ENCODE measurements around the gene PKM.

PKM gene

GRCh38 chr15:72265031-72265430 is 34.0 kb upstream of the PKM start:
- peaks cover 91% of the 10 kb centered on the region for H3K36me3 ChIP-seq (ENCODE audit: insufficient read depth, low read length)
- no peaks in the 10 kb centered on the region for H3K4me1 ChIP-seq (ENCODE audit: insufficient read depth, low read length)
- H3K27ac ChIP-seq (ENCODE audit: low read depth, low read length) = no peak overlapping the region
- H3K9me3 ChIP-seq (ENCODE audit: insufficient read depth, low read depth, low read length) = no peaks in the 10 kb centered on the region
- WGBS = 93% methylated on average over 4 of the region's 5 CpGs
- no peaks in the 10 kb centered on the region for H3K27me3 ChIP-seq (ENCODE audit: insufficient read depth, low read length)
- H3K4me3 ChIP-seq (ENCODE audit: low read length) = no peak overlapping the region
- no peak overlapping the region for H3K9ac ChIP-seq (ENCODE audit: low read depth, low read length)

GRCh38 chr15:72252663-72253299 is 21.8 kb upstream of the PKM start:
- peaks cover 96% of the 10 kb centered on the region for H3K36me3 ChIP-seq (ENCODE audit: insufficient read depth, low read length)
- H3K27me3 ChIP-seq (ENCODE audit: insufficient read depth, low read length) = no peaks in the 10 kb centered on the region
- H3K4me3 ChIP-seq (ENCODE audit: low read length) = no peak overlapping the region
- H3K27ac ChIP-seq (ENCODE audit: low read depth, low read length) = no peak overlapping the region
- H3K9ac ChIP-seq (ENCODE audit: low read depth, low read length) = no peak overlapping the region
- no peaks in the 10 kb centered on the region for H3K9me3 ChIP-seq (ENCODE audit: insufficient read depth, low read depth, low read length)
- H3K4me1 ChIP-seq (ENCODE audit: insufficient read depth, low read length) = no peaks in the 10 kb centered on the region
- 92% methylated on average over 7 of the region's 10 CpGs for WGBS

- H3K4me3 ChIP-seq (ENCODE audit: low read length) = no peak overlapping the region
- WGBS = 91% methylated on average over 3 of the region's 3 CpGs
- no peak overlapping the region for H3K27ac ChIP-seq (ENCODE audit: low read depth, low read length)
- H3K9ac ChIP-seq (ENCODE audit: low read depth, low read length) = no peak overlapping the region
- no peaks in the 10 kb centered on the region for H3K4me1 ChIP-seq (ENCODE audit: insufficient read depth, low read length)
- no peaks in the 10 kb centered on the region for H3K9me3 ChIP-seq (ENCODE audit: insufficient read depth, low read depth, low read length)
- peaks cover 73% of the 10 kb centered on the region for H3K36me3 ChIP-seq (ENCODE audit: insufficient read depth, low read length)
- H3K27me3 ChIP-seq (ENCODE audit: insufficient read depth, low read length) = peaks cover 20% of the 10 kb centered on the region
Measured at GRCh38 chr15:72249142-72249810, 18.3 kb upstream of the PKM start.

GRCh38 chr15:72248514-72248913 is 17.5 kb upstream of the PKM start:
- Histone ChIP-seq H3K4me3 (ENCODE audit: low read length) (no peak overlapping the region), H3K27me3 (ENCODE audit: insufficient read depth, low read length) (peaks cover 28% of the 10 kb centered on the region), H3K36me3 (ENCODE audit: insufficient read depth, low read length) (peaks cover 70% of the 10 kb centered on the region), H3K9ac (ENCODE audit: low read depth, low read length) (no peak overlapping the region), H3K4me1 (ENCODE audit: insufficient read depth, low read length) (peaks cover 2% of the 10 kb centered on the region; the same call in 1 of the 2 replicates), H3K9me3 (ENCODE audit: insufficient read depth, low read depth, low read length) (no peaks in the 10 kb centered on the region), H3K27ac (ENCODE audit: low read depth, low read length) (no peak overlapping the region)
- 92% methylated on average over 1 of the region's 1 CpG for WGBS

- Histone ChIP-seq H3K27me3 (ENCODE audit: insufficient read depth, low read length) (peaks cover 72% of the 10 kb centered on the region), H3K36me3 (ENCODE audit: insufficient read depth, low read length) (peaks cover 44% of the 10 kb centered on the region), H3K9ac (ENCODE audit: low read depth, low read length) (no peak overlapping the region), H3K4me3 (ENCODE audit: low read length) (no peak overlapping the region), H3K27ac (ENCODE audit: low read depth, low read length) (no peak overlapping the region), H3K4me1 (ENCODE audit: insufficient read depth, low read length) (peaks cover 18% of the 10 kb centered on the region; the same call in 1 of the 2 replicates), H3K9me3 (ENCODE audit: insufficient read depth, low read depth, low read length) (no peaks in the 10 kb centered on the region)
- 13% methylated on average over 2 of the region's 2 CpGs for WGBS
Measured at GRCh38 chr15:72242775-72243370, 11.9 kb upstream of the PKM start.

- Histone ChIP-seq H3K4me3 (ENCODE audit: low read length) (no peak overlapping the region), H3K9me3 (ENCODE audit: insufficient read depth, low read depth, low read length) (no peaks in the 10 kb centered on the region), H3K27ac (ENCODE audit: low read depth, low read length) (no peak overlapping the region), H3K36me3 (ENCODE audit: insufficient read depth, low read length) (peaks cover 35% of the 10 kb centered on the region), H3K27me3 (ENCODE audit: insufficient read depth, low read length) (peaks cover 81% of the 10 kb centered on the region), H3K9ac (ENCODE audit: low read depth, low read length) (no peak overlapping the region), H3K4me1 (ENCODE audit: insufficient read depth, low read length) (peaks cover 34% of the 10 kb centered on the region; the same call in 1 of the 2 replicates)
Measured at GRCh38 chr15:72239652-72240051, 8.7 kb upstream of the PKM start.

- no peak overlapping the region for H3K27ac ChIP-seq (ENCODE audit: low read depth, low read length)
- no peak overlapping the region for H3K9ac ChIP-seq (ENCODE audit: low read depth, low read length)
Measured at GRCh38 chr15:72238586-72238985, 7.6 kb upstream of the PKM start.

GRCh38 chr15:72237853-72238224 is 6.8 kb upstream of the PKM start:
- Histone ChIP-seq H3K36me3 (ENCODE audit: insufficient read depth, low read length) (peaks cover 28% of the 10 kb centered on the region), H3K9ac (ENCODE audit: low read depth, low read length) (peak overlapping the region; percentile 28; the same call in 1 of the 2 replicates), H3K4me1 (ENCODE audit: insufficient read depth, low read length) (peaks cover 26% of the 10 kb centered on the region; the same call in 1 of the 2 replicates), H3K27me3 (ENCODE audit: insufficient read depth, low read length) (peaks cover 84% of the 10 kb centered on the region), H3K27ac (ENCODE audit: low read depth, low read length) (no peak overlapping the region), H3K9me3 (ENCODE audit: insufficient read depth, low read depth, low read length) (no peaks in the 10 kb centered on the region), H3K4me3 (ENCODE audit: low read length) (no peak overlapping the region)
- WGBS = 91% methylated on average over 1 of the region's 1 CpG

More at GRCh38 chr15:72238586-72238985, 7.6 kb upstream of the PKM start:
- no peaks in the 10 kb centered on the region for H3K9me3 ChIP-seq (ENCODE audit: insufficient read depth, low read depth, low read length)
- WGBS = 97% methylated on average over 3 of the region's 3 CpGs
- no peak overlapping the region for H3K4me3 ChIP-seq (ENCODE audit: low read length)
- H3K4me1 ChIP-seq (ENCODE audit: insufficient read depth, low read length) = peaks cover 33% of the 10 kb centered on the region; the same call in 1 of the 2 replicates
- H3K27me3 ChIP-seq (ENCODE audit: insufficient read depth, low read length) = peaks cover 81% of the 10 kb centered on the region
- H3K36me3 ChIP-seq (ENCODE audit: insufficient read depth, low read length) = peaks cover 28% of the 10 kb centered on the region

GRCh38 chr15:72237029-72237852 is 6.3 kb upstream of the PKM start:
- Histone ChIP-seq H3K9me3 (ENCODE audit: insufficient read depth, low read depth, low read length) (no peaks in the 10 kb centered on the region), H3K27ac (ENCODE audit: low read depth, low read length) (peak overlapping the region; percentile 31; the same call in 1 of the 2 replicates), H3K27me3 (ENCODE audit: insufficient read depth, low read length) (peaks cover 89% of the 10 kb centered on the region), H3K9ac (ENCODE audit: low read depth, low read length) (peak overlapping the region; percentile 61; the same call in 1 of the 2 replicates), H3K4me3 (ENCODE audit: low read length) (peak overlapping the region; percentile 32; the same call in 1 of the 2 replicates), H3K36me3 (ENCODE audit: insufficient read depth, low read length) (peaks cover 26% of the 10 kb centered on the region), H3K4me1 (ENCODE audit: insufficient read depth, low read length) (peaks cover 28% of the 10 kb centered on the region)
- WGBS = 57% methylated on average over 2 of the region's 3 CpGs

- 94% methylated on average over 2 of the region's 2 CpGs for WGBS
- peak overlapping the region; percentile 32; the same call in 1 of the 2 replicates for H3K4me3 ChIP-seq (ENCODE audit: low read length)
- H3K9ac ChIP-seq (ENCODE audit: low read depth, low read length) = no peak overlapping the region; the same call in 1 of the 2 replicates
Measured at GRCh38 chr15:72236381-72237003, 5.5 kb upstream of the PKM start.

More at GRCh38 chr15:72236381-72237003, 5.5 kb upstream of the PKM start:
- Histone ChIP-seq H3K36me3 (ENCODE audit: insufficient read depth, low read length) (peaks cover 18% of the 10 kb centered on the region), H3K27me3 (ENCODE audit: insufficient read depth, low read length) (peaks cover 85% of the 10 kb centered on the region), H3K27ac (ENCODE audit: low read depth, low read length) (no peak overlapping the region), H3K4me1 (ENCODE audit: insufficient read depth, low read length) (peaks cover 29% of the 10 kb centered on the region), H3K9me3 (ENCODE audit: insufficient read depth, low read depth, low read length) (no peaks in the 10 kb centered on the region)
